ENCODE measurements around the gene WWP2. TPM values are rescaled to one million over a fixed set of nuclear protein-coding genes. Genes with fewer than 3 reads are reported as not detected.
"Not testable (repeated sequence)": the region's sequence is repeated elsewhere in the genome, so short reads cannot be mapped to it uniquely, and the experiment has no call there.

WWP2 gene
- total RNA-seq, 2 experiments from 2014 or later = 41.9 to 43.0 TPM

- H3K36me3 ChIP-seq (ENCODE audit: insufficient read depth, low read length) = peaks cover 37% of the 10 kb centered on the region
- Mint-ChIP-seq H3K9me3 (no peaks in the 10 kb centered on the region), H3K27ac (no peak overlapping the region), H3K4me3 (no peak overlapping the region), H3K36me3 (ENCODE audit: low read depth) (peaks cover 63% of the 10 kb centered on the region), H3K27me3 (no peaks in the 10 kb centered on the region), H3K4me1 (ENCODE audit: low read depth) (peaks cover 6% of the 10 kb centered on the region)
- intact Hi-C loops (cut with DNase I, micrococcal nuclease) = loop anchor here in 1 of 2 experiments (10.0 kb wide), 1 partner anchor 136 kb away; no protein-coding TSS in a partner anchor
- ChIA-PET POLR2A (no interaction called here), CTCF (no interaction called here)
- no peaks in the 10 kb centered on the region for H3K4me1 ChIP-seq (ENCODE audit: insufficient read depth, low read length)
- TF ChIP-seq CTCF (IDR thresholded peaks at IDR 0.05) = no peak
- H3K4me3 ChIP-seq (ENCODE audit: low read length) = no peak overlapping the region
- ATAC-seq (ENCODE audit: poor library complexity) (no peak), DNase-seq (no peak)
- H3K9me3 ChIP-seq (ENCODE audit: control insufficient read depth in 1 of 2, insufficient read depth in 1 of 2, low read length in 2 of 2) = no peaks in the 10 kb centered on the region
- H3K27ac ChIP-seq (ENCODE audit: low read depth in 1 of 2, low read length in 2 of 2) = no peak overlapping the region
- H3K27me3 ChIP-seq (ENCODE audit: control insufficient read depth in 1 of 2, insufficient read depth in 2 of 2, low read length in 2 of 2) = no peaks in the 10 kb centered on the region
Measured at GRCh38 chr16:69798466-69798865, 36.3 kb downstream of the WWP2 start.

- intact Hi-C loops (cut with DNase I, micrococcal nuclease) = loop anchor here in 1 of 2 experiments (10.0 kb wide), 1 partner anchor 135 kb away; no protein-coding TSS in a partner anchor
- Histone ChIP-seq H3K27me3 (ENCODE audit: control insufficient read depth in 1 of 2, insufficient read depth in 2 of 2, low read length in 2 of 2) (no peaks in the 10 kb centered on the region), H3K9me3 (ENCODE audit: control insufficient read depth in 1 of 2, insufficient read depth in 1 of 2, low read length in 2 of 2) (no peaks in the 10 kb centered on the region), H3K4me1 (ENCODE audit: insufficient read depth, low read length) (no peaks in the 10 kb centered on the region), H3K4me3 (ENCODE audit: low read length) (no peak overlapping the region), H3K36me3 (ENCODE audit: insufficient read depth, low read length) (peaks cover 42% of the 10 kb centered on the region), H3K27ac (ENCODE audit: low read depth in 1 of 2, low read length in 2 of 2) (no peak overlapping the region)
- Mint-ChIP-seq H3K4me3 (no peak overlapping the region), H3K27ac (no peak overlapping the region), H3K36me3 (ENCODE audit: low read depth) (peaks cover 71% of the 10 kb centered on the region), H3K4me1 (ENCODE audit: low read depth) (peaks cover 6% of the 10 kb centered on the region), H3K9me3 (no peaks in the 10 kb centered on the region), H3K27me3 (no peaks in the 10 kb centered on the region)
- ChIA-PET CTCF (no interaction called here), POLR2A (no interaction called here)
- TF ChIP-seq CTCF (IDR thresholded peaks at IDR 0.05) = no peak
- DNase-seq = no peak
- ATAC-seq (ENCODE audit: poor library complexity) = no peak
Measured at GRCh38 chr16:69799611-69800031, 37.5 kb downstream of the WWP2 start.

GRCh38 chr16:69804297-69804696 lies 42.2 kb downstream of the WWP2 start:
- H3K27me3 ChIP-seq (ENCODE audit: control insufficient read depth in 1 of 2, insufficient read depth in 2 of 2, low read length in 2 of 2) = no peaks in the 10 kb centered on the region
- Mint-ChIP-seq H3K36me3 (ENCODE audit: low read depth) (peaks cover 57% of the 10 kb centered on the region), H3K27ac (no peak overlapping the region), H3K27me3 (no peaks in the 10 kb centered on the region), H3K4me1 (ENCODE audit: low read depth) (no peaks in the 10 kb centered on the region), H3K4me3 (no peak overlapping the region), H3K9me3 (no peaks in the 10 kb centered on the region)
- ChIA-PET CTCF (no interaction called here), POLR2A (no interaction called here)
- intact Hi-C loops (cut with DNase I, micrococcal nuclease) = no loop called here
- H3K27ac ChIP-seq (ENCODE audit: low read depth in 1 of 2, low read length in 2 of 2) = no peak overlapping the region
- no peaks in the 10 kb centered on the region for H3K4me1 ChIP-seq (ENCODE audit: insufficient read depth, low read length)
- H3K9me3 ChIP-seq (ENCODE audit: control insufficient read depth in 1 of 2, insufficient read depth in 1 of 2, low read length in 2 of 2) = no peaks in the 10 kb centered on the region
- no peak overlapping the region for H3K4me3 ChIP-seq (ENCODE audit: low read length)
- TF ChIP-seq CTCF (IDR thresholded peaks at IDR 0.05) = no peak
- peaks cover 34% of the 10 kb centered on the region for H3K36me3 ChIP-seq (ENCODE audit: insufficient read depth, low read length)
- no peak for DNase-seq
- ATAC-seq (ENCODE audit: poor library complexity) = no peak

- POLR2A ChIA-PET; H3K4me1 Mint-ChIP-seq (ENCODE audit: low read depth); H3K4me3 ChIP-seq (ENCODE audit: low read length); H3K4me1 ChIP-seq (ENCODE audit: insufficient read depth, low read length); H3K9me3 ChIP-seq (ENCODE audit: control insufficient read depth in 1 of 2, insufficient read depth in 1 of 2, low read length in 2 of 2); H3K9me3 Mint-ChIP-seq; H3K27me3 Mint-ChIP-seq; H3K27ac Mint-ChIP-seq; ATAC-seq (ENCODE audit: poor library complexity); DNase-seq; H3K27me3 ChIP-seq (ENCODE audit: control insufficient read depth in 1 of 2, insufficient read depth in 2 of 2, low read length in 2 of 2); H3K4me3 Mint-ChIP-seq; H3K27ac ChIP-seq (ENCODE audit: low read depth in 1 of 2, low read length in 2 of 2); intact Hi-C loops (cut with DNase I, micrococcal nuclease): not testable (repeated sequence)
- H3K36me3 ChIP-seq (ENCODE audit: insufficient read depth, low read length) = peaks cover 29% of the 10 kb centered on the region
- H3K36me3 Mint-ChIP-seq (ENCODE audit: low read depth) = peaks cover 57% of the 10 kb centered on the region
- CTCF ChIA-PET = interaction anchor here (1.1 to 1.3 kb wide), 2 partner anchors 10 to 13 kb away, joined by 3 to 4 read pairs; no protein-coding TSS in a partner anchor
Measured at GRCh38 chr16:69806776-69807175, 44.6 kb downstream of the WWP2 start.
